GM21723 (cell line): ENCODE results near the gene MARK2.

ENCODE experiments used
- ATAC-seq: cut with Tn5 transposase; IDR thresholded peaks from one replicate; pipeline ENCODE4 v1.9.1; 2021; ENCODE audit warnings: mild to moderate bottlenecking, moderate library complexity; ENCODE audit not compliant: unreplicated experiment

MARK2 gene

DNA sequence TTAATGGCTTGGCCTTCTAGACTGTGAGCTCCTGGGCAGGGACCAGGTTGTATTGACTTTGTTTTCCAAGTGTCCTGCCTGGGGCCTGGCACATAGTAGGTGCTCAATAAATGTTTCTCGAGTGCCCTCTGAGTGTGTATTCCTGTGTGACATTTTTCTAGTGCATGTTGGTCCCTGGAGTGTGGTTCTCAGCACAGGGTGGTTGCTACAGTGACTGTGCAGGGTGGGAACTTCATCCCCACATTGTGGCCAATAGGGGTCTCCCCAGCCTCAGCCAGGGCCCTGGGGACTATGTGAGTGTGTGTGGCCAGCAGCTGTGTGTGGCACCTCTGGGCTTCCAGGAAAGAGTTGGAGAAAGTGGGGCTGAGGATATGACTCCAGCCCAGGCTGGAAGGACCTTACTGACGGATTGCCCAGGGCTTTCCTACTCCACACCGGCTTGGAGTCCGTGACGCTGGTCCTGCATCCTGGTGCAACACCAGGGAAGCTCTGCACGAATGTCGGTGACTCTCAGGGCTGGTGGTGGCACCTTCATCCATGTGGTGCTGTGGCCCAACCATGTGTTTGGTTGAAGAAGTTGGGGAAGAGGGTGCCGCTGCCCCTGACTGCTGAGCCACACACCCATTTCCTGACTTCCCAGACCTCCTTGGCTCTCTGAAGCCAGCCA lies 9.0 kb upstream of the MARK2 start:
- ATAC-seq = no peak

- ATAC-seq = no peak
Measured at GRCh38 chr11:63831326-63831725, 7.6 kb upstream of the MARK2 start.

GRCh38 chr11:63832336-63832735 lies 6.6 kb upstream of the MARK2 start:
- no peak for ATAC-seq

DNA sequence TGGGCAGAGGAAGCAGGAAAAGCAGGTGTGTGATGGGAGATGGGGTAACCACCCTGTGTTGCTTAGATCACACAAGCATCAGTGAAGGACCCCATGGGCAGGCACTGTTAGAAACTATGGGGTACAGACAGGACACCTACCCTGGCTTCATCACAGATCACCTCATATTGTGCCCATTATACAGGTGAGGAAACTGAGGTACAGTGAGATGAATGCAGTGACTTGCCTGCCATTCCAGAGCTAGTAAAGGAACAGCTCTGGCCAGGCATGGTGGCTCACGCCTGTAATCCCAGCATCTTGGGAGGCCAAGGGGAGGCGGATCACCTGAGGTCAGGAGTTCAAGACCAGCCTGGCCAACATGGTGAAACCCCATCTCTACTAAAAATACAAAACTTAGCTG lies 5.9 kb upstream of the MARK2 start:
- no peak for ATAC-seq

DNA sequence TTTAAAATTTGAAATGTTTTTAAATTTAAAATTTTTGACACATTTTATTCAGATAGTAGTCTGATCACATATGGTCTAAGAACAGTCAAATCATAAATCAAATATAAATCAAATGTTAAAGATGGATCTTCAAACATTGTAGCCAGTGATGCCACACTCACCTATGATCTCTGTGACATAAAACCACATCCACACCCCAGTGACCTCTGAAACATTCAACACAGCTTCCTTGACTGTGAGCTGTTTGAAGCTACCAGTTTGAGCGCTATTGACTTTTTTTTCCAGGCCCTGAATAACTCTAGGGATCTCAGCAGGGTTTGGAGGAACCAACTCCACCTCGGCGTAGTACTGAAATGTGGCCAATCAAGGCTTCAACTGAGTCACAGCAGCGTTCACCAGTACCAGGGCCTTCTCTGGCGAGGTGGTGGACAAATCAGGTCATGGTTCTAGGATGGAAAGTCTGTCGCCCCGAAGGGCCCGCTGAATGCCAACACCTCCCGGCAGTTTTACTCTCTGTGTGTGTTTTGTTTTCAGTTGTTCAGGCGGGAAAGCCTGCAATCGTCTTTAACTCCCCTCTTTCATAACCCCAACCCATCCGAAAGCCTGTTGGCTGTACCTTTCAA lies 4.3 kb upstream of the MARK2 start:
- ATAC-seq = no peak

- ATAC-seq = no peak
Measured at GRCh38 chr11:63835158-63835545, 3.8 kb upstream of the MARK2 start.

DNA sequence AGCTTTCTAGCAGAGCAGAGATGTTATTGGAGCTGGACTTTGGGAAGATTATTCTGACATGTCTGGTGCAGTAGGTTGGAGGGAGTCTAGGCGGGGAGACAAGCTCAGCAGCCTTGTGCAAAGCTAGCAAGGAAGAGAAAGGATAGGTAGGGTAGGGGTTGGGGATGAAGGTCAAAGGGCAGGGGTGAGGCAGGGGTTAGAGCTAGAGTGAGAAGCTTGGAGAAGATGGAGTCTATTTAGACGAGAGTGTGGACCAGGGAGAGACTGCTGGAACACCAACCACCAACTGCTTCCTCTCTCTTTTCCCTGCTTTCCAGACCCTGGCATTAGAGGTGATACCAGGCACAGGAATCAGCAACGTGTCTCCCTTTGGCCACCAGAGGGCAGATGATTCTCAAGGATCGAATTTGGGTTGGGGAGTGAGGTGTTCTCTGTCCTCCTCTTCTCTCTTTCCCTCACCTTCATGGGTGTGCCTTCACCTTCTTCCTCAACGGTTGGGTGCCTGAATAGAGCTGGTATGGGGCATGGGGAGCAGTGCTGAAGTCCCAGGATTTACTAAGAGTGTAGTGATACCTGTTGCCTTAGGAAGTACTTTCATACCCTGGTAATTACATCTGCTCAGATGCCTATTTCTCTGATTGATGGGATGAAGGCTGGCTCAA lies 1.8 kb upstream of the MARK2 start:
- ATAC-seq = no peak

- no peak for ATAC-seq
Measured at GRCh38 chr11:63837739-63838138, 1.2 kb upstream of the MARK2 start.

DNA sequence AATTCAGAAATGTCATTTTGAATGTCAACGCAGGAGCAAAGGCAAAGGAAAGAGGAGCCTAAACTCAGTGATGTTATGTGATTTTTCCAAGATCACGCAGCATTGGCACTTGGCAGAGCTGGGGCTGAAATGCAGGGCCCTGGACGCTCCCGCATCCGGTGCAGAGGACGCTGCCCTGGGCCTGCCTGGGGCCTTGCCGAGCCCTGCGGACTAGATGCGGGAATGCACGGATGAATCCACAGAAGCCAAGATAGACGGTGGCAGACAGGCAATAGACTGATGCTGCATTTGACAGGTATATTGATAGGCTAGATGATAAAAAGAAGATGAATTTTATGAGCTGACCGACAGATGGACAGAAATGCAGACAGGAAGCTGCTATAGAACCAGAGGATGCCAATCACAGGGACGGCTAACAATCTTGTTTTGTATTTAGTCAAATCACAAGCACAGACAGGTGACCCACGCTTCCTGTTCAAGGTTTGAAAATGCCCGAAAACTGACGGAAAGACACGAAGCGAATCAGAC lies 696 bp upstream of the MARK2 start:
- no peak for ATAC-seq

DNA sequence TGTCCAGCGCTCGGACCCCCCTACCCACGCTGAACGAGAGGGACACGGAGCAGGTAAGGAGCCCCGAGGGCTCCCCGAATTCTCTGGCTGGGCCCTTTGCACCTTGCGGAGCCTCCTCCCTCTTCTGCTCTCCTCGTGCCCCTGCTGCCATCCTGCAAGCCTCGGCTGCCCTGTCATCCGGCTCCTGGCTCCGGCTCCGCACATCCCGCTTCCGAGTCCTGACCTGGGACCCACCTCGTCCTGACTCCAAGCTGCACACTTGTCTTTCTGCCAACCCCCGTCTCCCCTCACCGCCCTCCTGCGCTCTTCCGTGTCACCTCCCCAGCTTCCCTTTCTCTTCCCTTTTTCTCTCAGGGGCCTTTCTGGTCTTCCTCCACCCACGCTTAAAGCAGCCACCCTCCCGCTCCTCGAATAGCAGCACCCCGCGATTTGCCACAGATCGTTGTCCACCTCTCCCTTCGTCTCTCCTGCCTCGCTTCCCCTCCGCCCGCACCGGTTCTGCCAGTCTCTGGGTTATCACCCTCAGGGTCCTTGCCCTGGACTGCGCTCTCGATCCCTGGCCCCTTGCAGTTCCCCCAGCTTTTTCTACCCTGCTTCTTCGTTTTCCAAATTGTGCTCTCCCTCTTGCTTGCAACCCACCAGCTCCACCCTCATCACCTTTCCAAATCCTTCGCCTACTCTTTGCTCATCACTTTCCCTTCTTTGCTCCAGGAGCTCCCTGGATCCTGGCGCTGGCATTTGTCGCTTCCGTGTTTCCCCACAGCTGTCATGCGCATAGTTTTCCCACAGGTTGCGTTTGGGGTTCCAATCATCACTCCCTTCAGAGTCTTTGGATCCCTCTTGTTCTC lies 822 bp downstream of the MARK2 start:
- peak; percentile 5 for ATAC-seq

GRCh38 chr11:63840356-63841060 lies 1.6 kb downstream of the MARK2 start:
- no peak for ATAC-seq

- no peak for ATAC-seq
Measured at GRCh38 chr11:63841554-63841953, 2.6 kb downstream of the MARK2 start.

DNA sequence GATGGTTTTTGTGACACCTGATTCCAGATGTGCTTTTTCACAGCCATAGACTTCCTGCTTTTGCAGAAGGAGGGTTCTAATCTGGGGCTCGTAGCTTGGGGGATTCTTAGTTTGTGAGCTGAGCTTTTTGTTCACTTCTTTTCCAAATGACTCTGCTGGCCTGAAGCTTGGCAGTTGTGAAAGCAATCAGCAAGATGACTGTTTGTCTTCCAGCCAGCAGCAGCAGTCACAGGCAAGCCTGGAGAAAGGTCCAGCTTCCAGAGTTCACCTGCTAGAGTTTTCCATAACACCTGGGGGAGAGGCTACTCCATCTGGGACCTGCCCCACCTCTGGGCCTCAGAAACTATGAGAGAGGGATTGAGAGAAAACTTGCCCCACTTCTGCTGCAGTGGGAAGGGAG lies 4.1 kb downstream of the MARK2 start:
- ATAC-seq = no peak

- ATAC-seq = no peak
Measured at GRCh38 chr11:63844836-63845235, 5.9 kb downstream of the MARK2 start.

- no peak for ATAC-seq
Measured at GRCh38 chr11:63845303-63845702, 6.4 kb downstream of the MARK2 start.

- ATAC-seq = no peak
Measured at GRCh38 chr11:63845911-63846310, 7.0 kb downstream of the MARK2 start.

DNA sequence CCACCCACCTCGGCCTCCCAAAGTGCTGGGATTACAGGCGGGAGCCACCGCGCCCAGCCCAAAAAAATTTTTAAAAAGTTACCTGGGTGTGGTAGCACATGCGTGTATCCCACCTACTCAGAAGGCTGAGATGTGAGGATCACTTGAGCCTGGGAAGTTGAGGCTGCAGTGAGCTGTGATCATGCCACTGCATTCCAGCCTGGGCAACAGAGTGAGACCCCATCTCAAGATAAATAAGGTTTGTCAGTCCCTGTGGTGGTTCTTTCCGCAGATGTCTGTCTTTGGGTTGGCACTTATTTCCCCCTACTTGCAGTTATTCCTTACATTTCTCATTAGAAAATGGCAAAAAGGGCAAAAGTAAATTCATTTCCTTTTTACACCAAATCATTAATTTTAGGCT lies 8.0 kb downstream of the MARK2 start:
- ATAC-seq = no peak

DNA sequence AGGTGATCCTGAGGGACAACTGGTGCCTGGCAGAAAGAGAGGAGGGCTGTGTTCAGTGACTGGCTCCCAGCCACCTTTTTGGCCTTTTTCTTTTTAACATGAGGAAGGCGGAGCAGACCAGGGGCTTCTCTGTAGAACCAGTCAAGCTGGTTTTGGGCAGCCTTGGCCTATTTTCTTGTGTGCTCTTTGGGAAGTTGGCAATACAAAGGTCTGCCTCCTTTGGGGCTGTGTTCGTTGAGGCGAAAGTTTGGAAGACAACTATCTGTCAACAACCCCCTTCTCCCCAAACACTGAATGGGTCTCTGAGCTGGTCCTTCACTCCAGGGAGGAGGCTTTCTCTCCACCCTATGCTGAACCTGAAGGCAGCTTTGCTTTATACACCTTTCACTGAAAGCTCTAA lies 8.5 kb downstream of the MARK2 start:
- ATAC-seq = no peak

- no peak for ATAC-seq
Measured at GRCh38 chr11:63849691-63850090, 10.8 kb downstream of the MARK2 start.

- ATAC-seq = no peak
Measured at GRCh38 chr11:63850920-63851319, 12.0 kb downstream of the MARK2 start.

- ATAC-seq = no peak
Measured at GRCh38 chr11:63851364-63851763, 12.5 kb downstream of the MARK2 start.
